GM23338 (cell line): ENCODE measurements around the gene GOLGA8N. TPM values are rescaled to one million over a fixed set of nuclear protein-coding genes. Genes with fewer than 3 reads are reported as not detected.
"Not testable (repeated sequence)": the region's sequence is repeated elsewhere in the genome, so short reads cannot be mapped to it uniquely, and the experiment has no call there.

Experiments
- ATAC-seq: fragments of 200-7000 bp; cut with Tn5 transposase; 3 replicates; pipeline ENCODE4 v1.9.1; 2020
- DNase-seq: peaks from one replicate; pipeline ENCODE4 v3.0.0-alpha.2; 2015; ENCODE audit warnings: low spot score
- H2AFZ ChIP-seq: fragments of 200-600 bp; sonication (generic); 2 replicates; pipeline ENCODE4 v1.8.0; 2016; ENCODE audit warnings: antibody characterized with exemption, mild to moderate bottlenecking, moderate library complexity
- H3F3A ChIP-seq: fragments of 200-600 bp; sonication (generic); replicated peaks from 2 replicates; pipeline ENCODE4 v1.8.0; 2017; ENCODE audit warnings: antibody characterized with exemption, mixed run types, low read depth
- H3K27ac ChIP-seq: fragments of 200-600 bp; sonication (generic); 2 replicates; pipeline ENCODE4 v1.6.1; 2016; ENCODE audit warnings: low read depth
- H3K27me3 ChIP-seq: fragments of 200-600 bp; sonication (generic); 2 replicates; pipeline ENCODE4 v1.8.0; 2016; ENCODE audit warnings: mild to moderate bottlenecking, mixed run types, moderate library complexity; ENCODE audit not compliant: insufficient read depth
- H3K36me3 ChIP-seq: fragments of 200-600 bp; sonication (generic); 2 replicates; pipeline ENCODE4 v1.8.0; 2016; ENCODE audit warnings: mild to moderate bottlenecking; ENCODE audit not compliant: insufficient read depth
- H3K4me1 ChIP-seq: fragments of 200-600 bp; sonication (generic); 2 replicates; pipeline ENCODE4 v1.8.0; 2016; ENCODE audit warnings: mild to moderate bottlenecking, moderate library complexity; ENCODE audit not compliant: insufficient read depth
- H3K4me2 ChIP-seq: fragments of 200-600 bp; sonication (generic); 2 replicates; pipeline ENCODE4 v1.7.1; 2017; ENCODE audit warnings: mixed run types
- H3K4me3 ChIP-seq: fragments of 200-600 bp; sonication (generic); 2 replicates; pipeline ENCODE4 v1.6.1; 2016; ENCODE audit warnings: mixed run types
- H3K79me2 ChIP-seq: fragments of 200-600 bp; sonication (generic); replicated peaks from 2 replicates; pipeline ENCODE4 v1.8.0; 2017; ENCODE audit warnings: mild to moderate bottlenecking; ENCODE audit not compliant: insufficient read depth
- H3K9me2 ChIP-seq: fragments of 200-600 bp; sonication (generic); 2 replicates; pipeline ENCODE4 v1.8.0; 2017; ENCODE audit not compliant: insufficient read depth
- H4K20me1 ChIP-seq: fragments of 200-600 bp; sonication (generic); replicated peaks from 2 replicates; pipeline ENCODE4 v1.8.0; 2017; ENCODE audit warnings: mild to moderate bottlenecking; ENCODE audit not compliant: insufficient read depth
- H3K27ac Mint-ChIP-seq: 2 replicates; pipeline ENCODE4 v1.8.0; 2020; ENCODE audit warnings: inconsistent platforms, mild to moderate bottlenecking, moderate library complexity, mixed read lengths
- H3K27me3 Mint-ChIP-seq: 3 replicates; pipeline ENCODE4 v1.8.0; 2022; ENCODE audit warnings: low read depth, mild to moderate bottlenecking, moderate library complexity, mixed read lengths, inconsistent platforms; ENCODE audit not compliant: insufficient read depth, poor library complexity
- H3K36me3 Mint-ChIP-seq: 3 replicates; pipeline ENCODE4 v1.8.0; 2021; ENCODE audit warnings: low read depth, mild to moderate bottlenecking, inconsistent platforms, moderate library complexity, mixed read lengths
- H3K4me1 Mint-ChIP-seq: 3 replicates; pipeline ENCODE4 v1.8.0; 2020; ENCODE audit warnings: mild to moderate bottlenecking, inconsistent platforms, mixed read lengths
- H3K4me3 Mint-ChIP-seq: 3 replicates; pipeline ENCODE4 v1.8.0; 2021; ENCODE audit warnings: moderate library complexity, mild to moderate bottlenecking, inconsistent platforms, mixed read lengths
- H3K9me3 Mint-ChIP-seq: 3 replicates; pipeline ENCODE4 v1.8.0; 2020; ENCODE audit warnings: moderate library complexity, mild to moderate bottlenecking, inconsistent platforms, mixed read lengths
- long read RNA-seq: library from polyadenylated mRNA; unstranded; transcript quantifications from one replicate; pipeline ENCODE4 v2.0.0, GENCODE V29; 2020; ENCODE audit not compliant: unreplicated experiment
- polyA plus RNA-seq: library from polyadenylated mRNA; unstranded; fragments of >200 nt; fragmentation: Nextera tagmentation; extraction: Ambion mirVana; gene quantifications from 2 replicates; pipeline ENCODE4 v1.2.1, GENCODE V29; 2016
- total RNA-seq: library from RNA; depleted of rRNA; stranded (reverse); fragments of >200 nt; shearing (Covaris generic); gene quantifications from 2 replicates; pipeline ENCODE4 v1.2.3, GENCODE V29; 2014; rRNA removed

Gene GOLGA8N
- total RNA-seq, result 0.50 and 14.8 TPM in 2 replicates
- polyA plus RNA-seq, result 0.17 and 0.40 TPM in 2 replicates
- long read RNA-seq, result 0 reads

DNA sequence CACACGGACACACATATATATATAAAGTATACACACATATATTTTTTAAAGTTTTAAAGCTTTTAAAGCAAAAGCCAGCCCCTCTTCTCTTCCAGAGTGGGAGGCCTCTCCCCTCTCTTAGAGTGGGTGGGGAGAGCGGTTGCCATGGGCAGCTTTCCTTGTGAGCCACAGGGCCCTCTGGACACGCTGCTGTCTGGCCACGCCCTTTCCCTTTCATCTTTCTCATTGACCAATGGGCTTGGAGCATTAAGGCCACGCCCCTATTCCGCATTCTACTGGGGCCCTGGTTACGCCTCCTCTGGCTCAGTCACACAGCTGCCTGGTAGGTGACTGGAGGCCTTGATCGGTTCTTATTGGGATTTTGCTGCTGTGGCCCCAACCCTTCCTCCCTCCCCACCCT lies at the start of gene GOLGA8N:
GOLGA8N (plus strand) TSS at position 306 of the 400 bp plus-strand sequence.
- not testable (repeated sequence) for DNase-seq, H3K27ac ChIP-seq, H3K27me3 Mint-ChIP-seq, H2AFZ ChIP-seq, H3K79me2 ChIP-seq, H4K20me1 ChIP-seq, H3K4me2 ChIP-seq, ATAC-seq, H3K27ac Mint-ChIP-seq, H3F3A ChIP-seq, H3K4me3 Mint-ChIP-seq, H3K27me3 ChIP-seq, H3K4me1 ChIP-seq, H3K36me3 ChIP-seq, H3K4me3 ChIP-seq, H3K9me2 ChIP-seq, H3K9me3 Mint-ChIP-seq, H3K36me3 Mint-ChIP-seq, H3K4me1 Mint-ChIP-seq

- ATAC-seq, result not testable (repeated sequence)
Observed at GRCh38 chr15:32543456-32543855, 49.8 kb upstream of the GOLGA8N start.

GRCh38 chr15:32545129-32545528 lies 48.1 kb upstream of the GOLGA8N start:
- not testable (repeated sequence) for H3K4me2 ChIP-seq, H3K9me3 Mint-ChIP-seq, H3K79me2 ChIP-seq, H3K27ac Mint-ChIP-seq, H3F3A ChIP-seq, H4K20me1 ChIP-seq, H3K4me1 ChIP-seq, H3K4me3 Mint-ChIP-seq, H2AFZ ChIP-seq, H3K27ac ChIP-seq, DNase-seq, H3K27me3 ChIP-seq, ATAC-seq, H3K27me3 Mint-ChIP-seq, H3K4me1 Mint-ChIP-seq, H3K36me3 Mint-ChIP-seq, H3K36me3 ChIP-seq, H3K4me3 ChIP-seq, H3K9me2 ChIP-seq

More at GRCh38 chr15:32543456-32543855, 49.8 kb upstream of the GOLGA8N start:
- not testable (repeated sequence) for H3K36me3 ChIP-seq, H3K27ac Mint-ChIP-seq, H3K27me3 Mint-ChIP-seq, H3K36me3 Mint-ChIP-seq, H3K4me1 Mint-ChIP-seq, H3K4me2 ChIP-seq, DNase-seq, H3K9me3 Mint-ChIP-seq, H2AFZ ChIP-seq, H3K4me3 ChIP-seq, H3K27me3 ChIP-seq, H4K20me1 ChIP-seq, H3K4me1 ChIP-seq, H3K4me3 Mint-ChIP-seq, H3K27ac ChIP-seq, H3K79me2 ChIP-seq, H3F3A ChIP-seq, H3K9me2 ChIP-seq

DNA sequence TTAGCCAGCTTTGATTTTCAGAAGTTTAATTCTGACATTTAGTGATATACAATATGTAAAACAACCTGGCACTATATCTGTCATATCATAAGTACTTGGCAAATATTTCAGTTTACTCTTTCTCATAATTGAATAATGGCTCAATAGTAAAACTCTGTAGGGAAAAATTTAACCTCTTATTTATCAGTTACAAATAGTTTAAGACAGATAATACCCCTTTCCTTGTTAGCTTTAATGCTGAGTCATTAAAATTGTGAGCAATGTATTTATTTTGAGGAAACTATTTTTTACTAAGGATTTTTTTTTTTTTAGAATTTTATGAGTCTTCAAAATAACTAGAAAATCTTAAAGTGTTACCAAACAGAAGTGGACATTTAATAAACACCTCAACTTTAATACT lies 38.7 kb upstream of the GOLGA8N start:
- H3K4me3 ChIP-seq, H3K27me3 Mint-ChIP-seq, H3K79me2 ChIP-seq, DNase-seq, ATAC-seq, H3K9me3 Mint-ChIP-seq, H3K4me3 Mint-ChIP-seq, H3K4me1 Mint-ChIP-seq, H3K27ac ChIP-seq, H3K27me3 ChIP-seq, H3K4me1 ChIP-seq, H3K36me3 Mint-ChIP-seq, H3K36me3 ChIP-seq, H2AFZ ChIP-seq, H3K4me2 ChIP-seq, H4K20me1 ChIP-seq, H3K9me2 ChIP-seq, H3F3A ChIP-seq, H3K27ac Mint-ChIP-seq: not testable (repeated sequence)

DNA sequence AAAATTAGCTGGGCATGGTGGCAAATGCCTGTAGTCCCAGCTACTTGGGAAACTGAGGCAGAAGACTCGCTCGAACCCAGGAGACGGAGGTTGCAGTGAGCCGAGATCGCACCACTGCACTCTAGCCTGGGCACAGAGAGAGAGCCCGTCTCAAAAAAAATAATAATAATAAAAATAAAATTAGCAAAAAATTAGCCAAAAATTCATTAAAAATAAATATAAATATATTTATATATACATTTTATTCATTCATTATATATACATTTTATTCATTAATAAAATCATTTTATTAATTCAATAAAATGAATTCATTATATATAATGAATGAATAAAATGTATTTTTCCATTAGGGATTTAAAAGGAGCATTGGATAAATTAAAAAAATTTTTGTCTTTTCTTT lies 31.1 kb upstream of the GOLGA8N start:
- H3K27ac Mint-ChIP-seq, H3K36me3 ChIP-seq, H3K4me3 Mint-ChIP-seq, H3K4me1 Mint-ChIP-seq, H3K27me3 Mint-ChIP-seq, H3K27me3 ChIP-seq, H4K20me1 ChIP-seq, H3K9me2 ChIP-seq, ATAC-seq, H2AFZ ChIP-seq, H3F3A ChIP-seq, H3K79me2 ChIP-seq, DNase-seq, H3K4me3 ChIP-seq, H3K4me2 ChIP-seq, H3K27ac ChIP-seq, H3K9me3 Mint-ChIP-seq, H3K4me1 ChIP-seq, H3K36me3 Mint-ChIP-seq: not testable (repeated sequence)

DNA sequence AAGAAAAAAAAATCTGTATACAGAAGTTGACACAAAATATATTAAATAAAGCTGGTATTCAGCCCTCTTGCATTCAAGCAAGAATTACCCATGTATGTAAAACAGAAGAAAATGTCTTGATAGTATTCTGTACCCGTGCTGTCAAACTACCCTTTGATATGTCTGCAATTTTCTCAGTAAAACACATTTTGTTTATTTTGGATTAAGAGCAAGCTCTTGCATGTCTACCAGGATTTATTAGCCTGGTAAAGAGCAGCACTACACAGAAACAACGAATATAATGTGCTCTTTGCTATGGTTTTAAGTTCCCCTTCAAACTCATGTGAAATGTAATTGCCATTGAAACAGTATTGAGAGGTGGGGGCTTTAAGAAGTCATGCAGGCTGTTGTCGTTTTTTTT lies 24.3 kb upstream of the GOLGA8N start:
- not testable (repeated sequence) for ATAC-seq, H3K36me3 Mint-ChIP-seq, H2AFZ ChIP-seq, H3K27ac ChIP-seq, H4K20me1 ChIP-seq, H3K4me1 ChIP-seq, H3K79me2 ChIP-seq, H3K4me1 Mint-ChIP-seq, DNase-seq, H3K4me2 ChIP-seq, H3K4me3 ChIP-seq, H3K9me3 Mint-ChIP-seq, H3K27me3 ChIP-seq, H3K36me3 ChIP-seq, H3K9me2 ChIP-seq, H3K4me3 Mint-ChIP-seq, H3F3A ChIP-seq, H3K27ac Mint-ChIP-seq, H3K27me3 Mint-ChIP-seq

GRCh38 chr15:32578482-32578881 lies 14.8 kb upstream of the GOLGA8N start:
- not testable (repeated sequence) for ATAC-seq, H3F3A ChIP-seq, H3K9me3 Mint-ChIP-seq, H3K27me3 ChIP-seq, H4K20me1 ChIP-seq, H2AFZ ChIP-seq, H3K27ac ChIP-seq, H3K36me3 Mint-ChIP-seq, H3K4me2 ChIP-seq, H3K9me2 ChIP-seq, DNase-seq, H3K4me3 ChIP-seq, H3K79me2 ChIP-seq, H3K4me1 Mint-ChIP-seq, H3K4me1 ChIP-seq, H3K36me3 ChIP-seq, H3K27me3 Mint-ChIP-seq
- Mint-ChIP-seq H3K4me3 (peak overlapping the region; percentile 36), H3K27ac (peak overlapping the region; percentile 72)
